Measurements from ENCODE around the gene FGF18. TPM values are rescaled to one million over a fixed set of nuclear protein-coding genes. Genes with fewer than 3 reads are reported as not detected.

FGF18 gene
- total and polyA plus RNA-seq, 2 of the 4 experiments (the other 2 are of a cell fraction), result 0.15 TPM; not detected in 1

DNA sequence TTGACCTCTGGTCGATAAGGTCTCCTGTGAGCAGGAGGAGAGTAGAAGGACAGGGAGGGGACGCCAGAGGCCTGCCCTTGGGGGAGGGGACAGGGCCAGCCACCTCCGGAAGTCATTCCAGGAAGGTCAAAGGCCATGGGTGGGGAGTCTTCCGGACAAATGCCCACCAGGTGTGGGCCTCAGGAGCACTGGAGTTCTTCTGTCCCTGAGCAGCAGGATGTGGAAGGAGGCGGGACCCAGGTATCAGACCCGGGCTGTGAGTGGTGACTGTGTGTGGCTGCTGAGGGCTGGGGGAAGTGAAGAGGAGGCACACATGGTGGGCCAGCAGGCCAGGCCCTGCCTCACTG lies 13.9 kb downstream of the FGF18 start:
- Histone ChIP-seq H3K56ac (ENCODE audit: extremely low read depth, insufficient read depth, low read length) (no peak overlapping the region), H3K4me1 (ENCODE audit: control insufficient read depth, insufficient read depth, low read length) (no peaks in the 10 kb centered on the region), H3K9ac (ENCODE audit: low read depth, low read length) (no peak overlapping the region), H2BK20ac (ENCODE audit: low read depth, low read length) (no peak overlapping the region), H3K9me3 (ENCODE audit: control insufficient read depth, insufficient read depth, low read length) (no peaks in the 10 kb centered on the region), H3K14ac (replicated peaks; ENCODE audit: low read depth, low read length) (no peak overlapping the region), H2AFZ (replicated peaks; ENCODE audit: low read length, poor library complexity) (no peak overlapping the region), H3K18ac (ENCODE audit: low read depth, low read length) (no peak overlapping the region), H3K79me1 (ENCODE audit: low read depth in 1 of 2, low read length in 2 of 2) (no peaks in the 10 kb centered on the region), H3K4me3 (ENCODE audit: insufficient read depth, low read depth, low read length) (no peak overlapping the region), H2BK5ac (ENCODE audit: low read depth, low read length, poor library complexity, severe bottlenecking) (no peak overlapping the region), H2AK5ac (ENCODE audit: low read depth, low read length) (no peak overlapping the region; the same call in 1 of the 2 replicates), H3K36me3 (ENCODE audit: control insufficient read depth, insufficient read depth, low read length) (no peaks in the 10 kb centered on the region), H3K9me1 (ENCODE audit: insufficient read depth, low read length) (no peaks in the 10 kb centered on the region), H2AK9ac (replicated peaks; ENCODE audit: low read depth, low read length, poor library complexity) (no peak overlapping the region), H2BK15ac (ENCODE audit: low read depth, low read length) (no peak overlapping the region), H3K27me3 (ENCODE audit: control insufficient read depth, insufficient read depth, low read length) (no peaks in the 10 kb centered on the region; the same call in 1 of the 2 replicates), H2BK120ac (ENCODE audit: low read depth, low read length) (no peak overlapping the region), H4K5ac (ENCODE audit: low read depth, low read length) (no peak overlapping the region), H4K8ac (ENCODE audit: low read depth in 2 of 2, low read length in 2 of 2) (no peak overlapping the region), H4K91ac (ENCODE audit: insufficient read depth, low read depth, low read length) (no peak overlapping the region), H3K27ac (ENCODE audit: insufficient read depth, low read length) (no peak overlapping the region), H4K20me1 (ENCODE audit: insufficient read depth, low read length) (no peaks in the 10 kb centered on the region), H3K4ac (ENCODE audit: low read depth, low read length) (no peak overlapping the region), H3K4me2 (ENCODE audit: low read depth, low read length) (no peak overlapping the region), H3K23ac (ENCODE audit: low read depth, low read length) (no peak overlapping the region)
- BruUV-seq (replicated peaks), result no TSS peak
- intact Hi-C loops (cut with micrococcal nuclease) (no loop called here), dilution Hi-C loops (cut with HindIII; ENCODE audit: low sequenced_read_pairs, unreplicated experiment) (no loop called here), in situ Hi-C loops (cut with MboI; ENCODE audit: low sequenced_read_pairs) (loop anchor here (25.0 kb wide), 1 partner anchor 429 kb away; no protein-coding TSS in a partner anchor)
- ATAC-seq (ENCODE audit: low read depth) (no peak), DNase-seq (no peak)
- ChIA-PET CTCF (no interaction called here), POLR2A (ENCODE audit: unreplicated experiment) (no interaction called here)
- 50% methylated on average over 3 of the region's 6 CpGs; no CpG with 5 or more reads in 1 of the 2 experiments for WGBS, 2 experiments (ENCODE audit: extremely low coverage in 2 of 2, insufficient read length in 1 of 2)
- TF ChIP-seq RAD21 (IDR thresholded peaks at IDR 0.05; ENCODE audit: low read length) (no peak), CEBPB (IDR thresholded peaks at IDR 0.05; ENCODE audit: low read depth, low read length) (no peak), USF2 (IDR thresholded peaks at IDR 0.05; ENCODE audit: low read depth, low read length) (no peak), SMC3 (IDR thresholded peaks at IDR 0.05; ENCODE audit: low read depth, low read length) (no peak), POLR2A (IDR thresholded peaks at IDR 0.05; ENCODE audit: low read depth, low read length) (no peak), RFX5 (IDR thresholded peaks at IDR 0.05; ENCODE audit: low read depth, low read length) (no peak), MAZ (IDR thresholded peaks at IDR 0.05; ENCODE audit: borderline replicate concordance, low read depth, low read length) (no peak), RCOR1 (IDR thresholded peaks at IDR 0.05; ENCODE audit: insufficient replicate concordance, low read length) (no peak), MXI1 (IDR thresholded peaks at IDR 0.05; ENCODE audit: borderline replicate concordance, low read depth, low read length) (no peak), MAFK (IDR thresholded peaks at IDR 0.05; ENCODE audit: low read depth, low read length) (no peak), FOS (IDR thresholded peaks at IDR 0.05; ENCODE audit: low read depth, low read length) (no peak), BHLHE40 (IDR thresholded peaks at IDR 0.05; ENCODE audit: low read depth, low read length) (no peak), CHD1 (IDR thresholded peaks at IDR 0.05; ENCODE audit: low read depth, low read length) (no peak)
- TF ChIP-seq, protein P1, sequence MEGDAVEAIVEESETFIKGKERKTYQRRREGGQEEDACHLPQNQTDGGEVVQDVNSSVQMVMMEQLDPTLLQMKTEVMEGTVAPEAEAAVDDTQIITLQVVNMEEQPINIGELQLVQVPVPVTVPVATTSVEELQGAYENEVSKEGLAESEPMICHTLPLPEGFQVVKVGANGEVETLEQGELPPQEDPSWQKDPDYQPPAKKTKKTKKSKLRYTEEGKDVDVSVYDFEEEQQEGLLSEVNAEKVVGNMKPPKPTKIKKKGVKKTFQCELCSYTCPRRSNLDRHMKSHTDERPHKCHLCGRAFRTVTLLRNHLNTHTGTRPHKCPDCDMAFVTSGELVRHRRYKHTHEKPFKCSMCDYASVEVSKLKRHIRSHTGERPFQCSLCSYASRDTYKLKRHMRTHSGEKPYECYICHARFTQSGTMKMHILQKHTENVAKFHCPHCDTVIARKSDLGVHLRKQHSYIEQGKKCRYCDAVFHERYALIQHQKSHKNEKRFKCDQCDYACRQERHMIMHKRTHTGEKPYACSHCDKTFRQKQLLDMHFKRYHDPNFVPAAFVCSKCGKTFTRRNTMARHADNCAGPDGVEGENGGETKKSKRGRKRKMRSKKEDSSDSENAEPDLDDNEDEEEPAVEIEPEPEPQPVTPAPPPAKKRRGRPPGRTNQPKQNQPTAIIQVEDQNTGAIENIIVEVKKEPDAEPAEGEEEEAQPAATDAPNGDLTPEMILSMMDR (conservative IDR thresholded peaks at IDR 0.05; ENCODE audit: low read depth, low read length), result no peak
- TF ChIP-seq, protein P2, sequence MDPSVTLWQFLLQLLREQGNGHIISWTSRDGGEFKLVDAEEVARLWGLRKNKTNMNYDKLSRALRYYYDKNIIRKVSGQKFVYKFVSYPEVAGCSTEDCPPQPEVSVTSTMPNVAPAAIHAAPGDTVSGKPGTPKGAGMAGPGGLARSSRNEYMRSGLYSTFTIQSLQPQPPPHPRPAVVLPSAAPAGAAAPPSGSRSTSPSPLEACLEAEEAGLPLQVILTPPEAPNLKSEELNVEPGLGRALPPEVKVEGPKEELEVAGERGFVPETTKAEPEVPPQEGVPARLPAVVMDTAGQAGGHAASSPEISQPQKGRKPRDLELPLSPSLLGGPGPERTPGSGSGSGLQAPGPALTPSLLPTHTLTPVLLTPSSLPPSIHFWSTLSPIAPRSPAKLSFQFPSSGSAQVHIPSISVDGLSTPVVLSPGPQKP (IDR thresholded peaks at IDR 0.05; ENCODE audit: borderline replicate concordance, low read depth, low read length), result no peak
